Measurements from ENCODE around the gene PARM1.

GRCh38 chr4:75046226-75046625, 113.3 kb downstream of the PARM1 start:
- no peak for TF ChIP-seq REST (IDR thresholded peaks at IDR 0.05; ENCODE audit: low read depth)
- TF ChIP-seq USF1 (IDR thresholded peaks at IDR 0.05): no peak
- TF ChIP-seq EP300 (IDR thresholded peaks at IDR 0.05; ENCODE audit: borderline replicate concordance): no peak
- TF ChIP-seq TAF1 (IDR thresholded peaks at IDR 0.05; ENCODE audit: low read depth): no peak
- no peak for TF ChIP-seq RAD21 (IDR thresholded peaks at IDR 0.05; ENCODE audit: low read depth)
- TF ChIP-seq NFIC (IDR thresholded peaks at IDR 0.05): no peak
- TF ChIP-seq EGR1 (IDR thresholded peaks at IDR 0.05): no peak
- no peak for TF ChIP-seq TCF12 (IDR thresholded peaks at IDR 0.05; ENCODE audit: low read depth)
- TF ChIP-seq MAX (IDR thresholded peaks at IDR 0.05): no peak
- no peak for TF ChIP-seq FOXM1 (IDR thresholded peaks at IDR 0.05; ENCODE audit: borderline replicate concordance, low read depth)
